ENCODE results near the gene ZHX3. TPM values are rescaled to one million over a fixed set of nuclear protein-coding genes. Genes with fewer than 3 reads are reported as not detected.

The ZHX3 gene
- polyA plus RNA-seq, 1 experiment, result 24.1 TPM

DNA sequence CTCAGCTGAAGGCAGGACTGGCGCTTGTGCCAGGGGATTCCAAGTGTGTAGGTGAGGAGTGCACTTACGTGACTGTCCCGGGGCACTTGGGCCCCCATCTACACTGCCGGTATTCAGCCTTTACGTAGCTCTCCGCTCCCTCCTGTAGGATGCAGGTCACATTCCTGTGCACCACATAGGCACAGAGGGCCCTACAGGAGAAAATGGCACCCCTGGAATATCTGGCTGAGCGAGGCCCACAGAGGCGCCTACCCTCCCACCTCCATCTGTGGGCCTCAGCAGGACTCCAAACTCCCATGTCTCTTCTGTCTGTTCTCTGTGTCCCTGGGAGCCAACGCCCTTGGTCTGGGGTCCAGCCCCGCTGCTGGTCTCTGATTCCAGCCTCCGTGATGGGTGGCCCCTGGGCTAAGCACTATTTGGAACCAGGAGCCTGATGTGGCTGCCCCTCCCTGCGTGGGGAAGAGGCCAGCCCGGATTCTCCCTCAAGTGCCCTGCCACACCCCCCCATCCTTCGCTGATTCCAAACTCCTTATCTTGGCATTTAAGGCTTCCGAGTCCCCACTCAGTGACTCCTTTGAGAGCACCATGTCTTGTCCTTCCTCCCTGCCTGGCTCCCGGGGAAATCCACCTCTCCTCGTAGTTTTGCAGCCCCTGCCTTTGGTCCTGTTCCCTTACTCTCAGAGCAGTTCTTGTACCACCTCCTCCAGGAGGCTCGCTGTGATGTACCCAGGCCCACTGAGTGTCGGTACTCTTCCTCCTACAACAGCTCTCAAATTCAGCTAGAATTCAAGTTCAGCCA, 47.6 kb upstream of the ZHX3 start:
- DNase-seq (ENCODE audit: low read depth, low spot score), result no peak
- TF ChIP-seq, protein P1, sequence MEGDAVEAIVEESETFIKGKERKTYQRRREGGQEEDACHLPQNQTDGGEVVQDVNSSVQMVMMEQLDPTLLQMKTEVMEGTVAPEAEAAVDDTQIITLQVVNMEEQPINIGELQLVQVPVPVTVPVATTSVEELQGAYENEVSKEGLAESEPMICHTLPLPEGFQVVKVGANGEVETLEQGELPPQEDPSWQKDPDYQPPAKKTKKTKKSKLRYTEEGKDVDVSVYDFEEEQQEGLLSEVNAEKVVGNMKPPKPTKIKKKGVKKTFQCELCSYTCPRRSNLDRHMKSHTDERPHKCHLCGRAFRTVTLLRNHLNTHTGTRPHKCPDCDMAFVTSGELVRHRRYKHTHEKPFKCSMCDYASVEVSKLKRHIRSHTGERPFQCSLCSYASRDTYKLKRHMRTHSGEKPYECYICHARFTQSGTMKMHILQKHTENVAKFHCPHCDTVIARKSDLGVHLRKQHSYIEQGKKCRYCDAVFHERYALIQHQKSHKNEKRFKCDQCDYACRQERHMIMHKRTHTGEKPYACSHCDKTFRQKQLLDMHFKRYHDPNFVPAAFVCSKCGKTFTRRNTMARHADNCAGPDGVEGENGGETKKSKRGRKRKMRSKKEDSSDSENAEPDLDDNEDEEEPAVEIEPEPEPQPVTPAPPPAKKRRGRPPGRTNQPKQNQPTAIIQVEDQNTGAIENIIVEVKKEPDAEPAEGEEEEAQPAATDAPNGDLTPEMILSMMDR (IDR thresholded peaks at IDR 0.05; ENCODE audit: low read depth, low read length), result no peak
- no peak overlapping the region for H3K4me3 ChIP-seq (ENCODE audit: low read depth, low read length)
- H3K27ac ChIP-seq (ENCODE audit: low read depth, low read length), result no peak overlapping the region
- ChIA-PET POLR2A (no interaction called here), CTCF (no interaction called here)
- peaks cover 3% of the 10 kb centered on the region; the same call in 1 of the 2 replicates for H3K9me3 ChIP-seq (ENCODE audit: control insufficient read depth, insufficient read depth, low read length)
- H3K27me3 ChIP-seq (ENCODE audit: control insufficient read depth, insufficient read depth, low read length), result peaks cover 41% of the 10 kb centered on the region

DNA sequence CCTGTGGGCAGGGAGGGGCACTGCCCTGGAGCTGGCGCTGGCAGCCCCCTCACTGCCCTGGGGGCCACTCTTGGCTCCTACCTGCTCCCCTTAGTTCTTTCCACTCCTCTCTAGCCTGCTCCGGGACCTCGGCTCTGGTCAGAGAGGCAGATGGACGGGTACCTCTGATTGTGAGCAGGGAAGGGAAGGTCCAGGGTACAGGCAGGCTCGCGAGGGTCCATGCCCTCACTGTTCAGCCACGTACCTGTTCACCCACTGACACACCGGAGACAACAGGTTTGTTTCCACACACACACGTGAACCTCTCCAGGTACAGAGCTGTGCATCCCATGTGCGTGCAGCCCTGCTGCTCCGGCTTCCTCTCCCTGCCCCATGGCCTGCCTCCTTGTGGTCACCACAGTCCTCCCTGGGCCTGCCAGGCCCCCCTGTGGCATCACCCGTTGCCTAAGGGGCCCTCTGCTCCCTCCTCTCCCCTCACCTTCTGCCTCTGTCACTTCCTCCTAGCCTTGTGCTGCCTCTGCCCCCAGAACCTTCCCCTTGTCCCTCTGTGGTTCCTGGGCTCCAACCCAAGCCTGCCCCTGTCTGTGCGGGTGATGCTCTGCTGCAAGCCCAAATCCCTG, 46.8 kb upstream of the ZHX3 start:
- Histone ChIP-seq H3K4me3 (ENCODE audit: low read depth, low read length) (no peak overlapping the region), H3K27ac (ENCODE audit: low read depth, low read length) (no peak overlapping the region), H3K9me3 (ENCODE audit: control insufficient read depth, insufficient read depth, low read length) (peaks cover 3% of the 10 kb centered on the region; the same call in 1 of the 2 replicates), H3K27me3 (ENCODE audit: control insufficient read depth, insufficient read depth, low read length) (peaks cover 37% of the 10 kb centered on the region)
- CTCF ChIA-PET, result no interaction called here
- POLR2A ChIA-PET, result no interaction called here
- DNase-seq (ENCODE audit: low read depth, low spot score), result no peak
- TF ChIP-seq, protein P1 (IDR thresholded peaks at IDR 0.05; ENCODE audit: low read depth, low read length), result no peak

DNA sequence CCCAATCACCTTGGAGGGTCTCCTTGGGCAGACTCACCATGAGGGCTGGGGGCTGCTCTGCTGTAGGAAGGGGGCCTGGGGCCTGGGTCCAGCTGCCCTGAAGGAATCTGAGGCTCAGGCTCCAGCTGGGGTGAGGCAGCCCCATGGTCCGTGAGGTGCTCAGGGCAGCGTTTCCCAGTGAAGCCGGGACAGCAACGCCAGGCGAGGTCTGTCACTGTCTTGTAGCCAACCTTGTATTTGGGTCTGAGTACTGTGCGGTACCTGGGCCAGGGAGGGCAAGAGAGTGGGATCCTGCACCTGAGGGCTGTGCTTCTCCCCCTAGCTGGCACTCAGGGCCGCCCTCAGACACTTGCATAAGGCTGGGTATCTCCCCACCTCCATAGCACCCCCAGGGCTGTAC, 46.1 kb upstream of the ZHX3 start:
- H3K9me3 ChIP-seq (ENCODE audit: control insufficient read depth, insufficient read depth, low read length), result peaks cover 3% of the 10 kb centered on the region; the same call in 1 of the 2 replicates
- ChIA-PET CTCF (no interaction called here), POLR2A (no interaction called here)
- TF ChIP-seq, protein P1 (IDR thresholded peaks at IDR 0.05; ENCODE audit: low read depth, low read length), result no peak
- DNase-seq (ENCODE audit: low read depth, low spot score), result no peak
- H3K4me3 ChIP-seq (ENCODE audit: low read depth, low read length), result no peak overlapping the region
- H3K27ac ChIP-seq (ENCODE audit: low read depth, low read length), result no peak overlapping the region
- H3K27me3 ChIP-seq (ENCODE audit: control insufficient read depth, insufficient read depth, low read length), result peaks cover 34% of the 10 kb centered on the region

DNA sequence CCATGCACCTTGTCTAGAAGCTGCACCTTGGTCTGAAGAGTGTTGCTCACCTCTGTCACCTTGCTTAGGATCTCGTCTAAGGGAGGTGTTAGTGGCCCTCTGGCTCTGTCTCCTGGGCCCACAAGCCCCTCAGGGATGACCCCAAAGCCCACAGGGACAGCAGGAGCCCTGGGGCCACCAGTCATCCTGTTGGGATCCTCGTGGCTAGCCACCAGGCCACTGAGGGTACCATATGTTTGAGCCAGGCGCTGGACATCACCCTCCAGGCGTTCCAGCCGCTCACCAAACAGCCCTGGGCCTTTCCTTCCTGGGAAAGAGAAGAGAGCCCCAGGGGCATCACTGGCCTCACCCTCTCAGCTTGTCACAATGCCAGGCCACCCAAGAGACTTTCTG, 45.2 kb upstream of the ZHX3 start:
- no peak for DNase-seq (ENCODE audit: low read depth, low spot score)
- POLR2A ChIA-PET, result no interaction called here
- CTCF ChIA-PET, result interaction anchor here (0.5 to 0.8 kb wide), 2 partner anchors 36 to 289 kb away, joined by 3 read pairs; no protein-coding TSS in a partner anchor
- H3K27ac ChIP-seq (ENCODE audit: low read depth, low read length), result no peak overlapping the region
- TF ChIP-seq, protein P1 (IDR thresholded peaks at IDR 0.05; ENCODE audit: low read depth, low read length), result no peak
- H3K9me3 ChIP-seq (ENCODE audit: control insufficient read depth, insufficient read depth, low read length), result peaks cover 3% of the 10 kb centered on the region; the same call in 1 of the 2 replicates
- H3K4me3 ChIP-seq (ENCODE audit: low read depth, low read length), result no peak overlapping the region
- H3K27me3 ChIP-seq (ENCODE audit: control insufficient read depth, insufficient read depth, low read length), result peaks cover 34% of the 10 kb centered on the region

All from AG04450 (cell line).